Measurements from ENCODE around the gene TSTD1.

TSTD1 gene

DNA sequence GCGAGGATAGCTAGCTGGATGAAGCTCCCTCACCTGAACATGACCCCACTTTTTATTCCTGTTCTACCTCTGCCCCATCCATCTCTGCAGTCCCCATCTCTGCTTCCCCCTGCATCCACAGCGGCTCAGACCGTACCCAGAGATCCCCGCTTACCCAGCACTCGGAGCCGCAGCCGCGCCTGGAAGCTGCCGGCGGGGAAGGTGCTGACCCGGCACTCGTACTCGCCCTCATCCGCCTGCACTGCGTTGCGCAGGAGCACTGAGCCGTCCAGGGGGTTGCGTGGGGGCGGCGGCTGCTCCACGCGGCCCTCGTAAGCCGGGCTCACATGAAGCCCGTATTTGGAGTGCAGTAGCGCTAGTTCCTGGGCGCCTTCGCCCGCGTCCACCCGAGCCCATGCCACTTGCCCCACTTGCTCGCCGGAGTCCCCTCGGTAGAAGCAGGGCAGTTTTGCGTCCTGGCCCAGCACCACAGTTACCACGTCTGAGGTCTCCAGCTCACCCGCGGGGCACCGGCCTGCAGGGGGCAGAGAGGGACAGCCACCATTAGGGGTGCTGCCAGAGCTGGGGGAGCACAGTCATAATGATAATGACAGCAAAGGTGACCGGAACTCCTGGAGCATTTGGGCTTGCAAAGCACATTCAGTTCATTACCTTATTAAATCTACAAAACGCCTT is 40.8 kb upstream of the TSTD1 start:
- TF ChIP-seq FOXP2 (optimal IDR thresholded peaks at IDR 0.05; ENCODE audit: borderline replicate concordance, extremely low read depth, extremely low read length, insufficient read depth) (no peak), SIN3A (IDR thresholded peaks at IDR 0.05; ENCODE audit: borderline replicate concordance, insufficient read depth, low read length) (no peak)

DNA sequence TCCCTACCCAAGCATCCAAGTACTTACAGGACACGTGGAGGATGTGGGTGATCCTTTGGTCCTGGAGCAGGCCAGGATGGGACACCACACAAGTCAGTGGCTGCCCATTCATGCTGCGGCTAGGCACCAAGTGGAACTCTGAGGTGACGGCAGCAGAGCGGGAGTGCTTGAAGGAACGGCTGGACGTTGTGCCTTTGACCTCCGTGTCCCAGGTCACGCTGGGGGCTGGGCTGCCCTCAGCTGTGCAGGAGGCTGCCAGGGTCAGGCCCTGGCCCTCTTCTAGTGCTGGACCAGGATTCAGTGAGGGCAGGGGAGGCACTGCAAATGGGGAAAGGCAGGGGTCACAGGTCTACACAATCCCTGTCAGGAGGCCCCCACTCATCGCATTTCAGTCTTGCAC is 38.7 kb upstream of the TSTD1 start:
- TF ChIP-seq SIN3A (IDR thresholded peaks at IDR 0.05; ENCODE audit: borderline replicate concordance, insufficient read depth, low read length) (no peak), FOXP2 (optimal IDR thresholded peaks at IDR 0.05; ENCODE audit: borderline replicate concordance, extremely low read depth, extremely low read length, insufficient read depth) (no peak), TAF1 (IDR thresholded peaks at IDR 0.05; ENCODE audit: borderline replicate concordance, insufficient read depth, low read length) (no peak), POLR2AphosphoS5 (IDR thresholded peaks at IDR 0.05; ENCODE audit: low read depth, low read length) (no peak)
- TF ChIP-seq, protein P1, sequence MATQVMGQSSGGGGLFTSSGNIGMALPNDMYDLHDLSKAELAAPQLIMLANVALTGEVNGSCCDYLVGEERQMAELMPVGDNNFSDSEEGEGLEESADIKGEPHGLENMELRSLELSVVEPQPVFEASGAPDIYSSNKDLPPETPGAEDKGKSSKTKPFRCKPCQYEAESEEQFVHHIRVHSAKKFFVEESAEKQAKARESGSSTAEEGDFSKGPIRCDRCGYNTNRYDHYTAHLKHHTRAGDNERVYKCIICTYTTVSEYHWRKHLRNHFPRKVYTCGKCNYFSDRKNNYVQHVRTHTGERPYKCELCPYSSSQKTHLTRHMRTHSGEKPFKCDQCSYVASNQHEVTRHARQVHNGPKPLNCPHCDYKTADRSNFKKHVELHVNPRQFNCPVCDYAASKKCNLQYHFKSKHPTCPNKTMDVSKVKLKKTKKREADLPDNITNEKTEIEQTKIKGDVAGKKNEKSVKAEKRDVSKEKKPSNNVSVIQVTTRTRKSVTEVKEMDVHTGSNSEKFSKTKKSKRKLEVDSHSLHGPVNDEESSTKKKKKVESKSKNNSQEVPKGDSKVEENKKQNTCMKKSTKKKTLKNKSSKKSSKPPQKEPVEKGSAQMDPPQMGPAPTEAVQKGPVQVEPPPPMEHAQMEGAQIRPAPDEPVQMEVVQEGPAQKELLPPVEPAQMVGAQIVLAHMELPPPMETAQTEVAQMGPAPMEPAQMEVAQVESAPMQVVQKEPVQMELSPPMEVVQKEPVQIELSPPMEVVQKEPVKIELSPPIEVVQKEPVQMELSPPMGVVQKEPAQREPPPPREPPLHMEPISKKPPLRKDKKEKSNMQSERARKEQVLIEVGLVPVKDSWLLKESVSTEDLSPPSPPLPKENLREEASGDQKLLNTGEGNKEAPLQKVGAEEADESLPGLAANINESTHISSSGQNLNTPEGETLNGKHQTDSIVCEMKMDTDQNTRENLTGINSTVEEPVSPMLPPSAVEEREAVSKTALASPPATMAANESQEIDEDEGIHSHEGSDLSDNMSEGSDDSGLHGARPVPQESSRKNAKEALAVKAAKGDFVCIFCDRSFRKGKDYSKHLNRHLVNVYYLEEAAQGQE (IDR thresholded peaks at IDR 0.05; ENCODE audit: insufficient read depth in 1 of 2, low read depth in 2 of 2, low read length in 2 of 2): no peak

DNA sequence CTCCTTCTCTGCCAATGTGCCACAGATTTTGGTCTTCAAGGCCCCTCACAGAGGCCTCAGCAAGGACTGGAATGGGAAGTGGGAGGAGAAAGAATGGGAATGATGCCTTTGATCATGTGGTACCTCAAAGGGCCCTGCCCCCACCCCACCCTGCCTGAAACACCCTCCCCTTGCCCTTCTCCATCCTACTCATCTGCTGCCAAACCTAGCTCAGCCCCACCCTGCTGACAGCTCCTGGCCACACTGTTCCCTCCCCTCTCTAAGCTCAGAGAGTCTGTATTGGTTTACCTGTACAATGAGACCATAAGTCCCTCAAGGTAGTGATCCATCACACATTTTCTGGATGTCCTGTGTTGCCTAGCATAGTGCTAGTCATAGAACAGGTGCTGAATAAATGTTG is 37.6 kb upstream of the TSTD1 start:
- no peak for TF ChIP-seq POLR2AphosphoS5 (IDR thresholded peaks at IDR 0.05; ENCODE audit: low read depth, low read length)
- no peak for TF ChIP-seq SIN3A (IDR thresholded peaks at IDR 0.05; ENCODE audit: borderline replicate concordance, insufficient read depth, low read length)
- TF ChIP-seq, protein P1 (IDR thresholded peaks at IDR 0.05; ENCODE audit: insufficient read depth in 1 of 2, low read depth in 2 of 2, low read length in 2 of 2): no peak
- no peak for TF ChIP-seq TAF1 (IDR thresholded peaks at IDR 0.05; ENCODE audit: borderline replicate concordance, insufficient read depth, low read length)
- no peak for TF ChIP-seq FOXP2 (optimal IDR thresholded peaks at IDR 0.05; ENCODE audit: borderline replicate concordance, extremely low read depth, extremely low read length, insufficient read depth)

DNA sequence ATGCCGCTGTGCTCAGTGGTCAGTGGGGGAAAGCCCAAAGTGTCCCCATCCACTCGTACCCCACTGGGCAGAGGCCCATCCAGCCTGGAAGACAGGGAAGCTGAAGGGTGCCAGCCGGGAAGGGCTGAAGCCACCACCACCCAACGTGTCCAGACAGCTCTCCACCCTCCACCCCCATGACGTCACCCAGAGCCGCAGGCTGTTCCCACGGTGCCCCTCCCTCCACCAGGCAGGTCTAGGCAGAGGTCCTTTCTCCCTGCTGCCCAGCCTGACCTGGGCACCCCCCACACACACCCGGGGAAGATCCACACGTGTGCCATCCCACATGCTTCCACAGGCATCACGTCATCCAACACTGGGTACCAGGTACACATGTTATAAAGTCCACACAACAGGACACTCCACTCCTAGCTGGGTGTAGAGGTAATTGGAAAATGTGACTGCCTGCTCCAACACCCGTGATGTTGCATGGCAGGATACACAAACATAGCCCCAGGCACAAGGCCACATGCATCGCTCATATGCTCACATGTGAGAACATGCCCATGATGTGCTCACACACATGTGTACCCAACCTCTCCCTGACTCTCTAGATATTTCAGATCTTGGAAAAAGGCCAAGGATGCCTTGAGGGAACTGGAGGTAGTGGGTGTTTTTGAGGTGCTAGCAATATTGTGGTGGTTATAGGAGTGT is 36.1 kb upstream of the TSTD1 start:
- no peak for TF ChIP-seq FOXP2 (optimal IDR thresholded peaks at IDR 0.05; ENCODE audit: borderline replicate concordance, extremely low read depth, extremely low read length, insufficient read depth)

DNA sequence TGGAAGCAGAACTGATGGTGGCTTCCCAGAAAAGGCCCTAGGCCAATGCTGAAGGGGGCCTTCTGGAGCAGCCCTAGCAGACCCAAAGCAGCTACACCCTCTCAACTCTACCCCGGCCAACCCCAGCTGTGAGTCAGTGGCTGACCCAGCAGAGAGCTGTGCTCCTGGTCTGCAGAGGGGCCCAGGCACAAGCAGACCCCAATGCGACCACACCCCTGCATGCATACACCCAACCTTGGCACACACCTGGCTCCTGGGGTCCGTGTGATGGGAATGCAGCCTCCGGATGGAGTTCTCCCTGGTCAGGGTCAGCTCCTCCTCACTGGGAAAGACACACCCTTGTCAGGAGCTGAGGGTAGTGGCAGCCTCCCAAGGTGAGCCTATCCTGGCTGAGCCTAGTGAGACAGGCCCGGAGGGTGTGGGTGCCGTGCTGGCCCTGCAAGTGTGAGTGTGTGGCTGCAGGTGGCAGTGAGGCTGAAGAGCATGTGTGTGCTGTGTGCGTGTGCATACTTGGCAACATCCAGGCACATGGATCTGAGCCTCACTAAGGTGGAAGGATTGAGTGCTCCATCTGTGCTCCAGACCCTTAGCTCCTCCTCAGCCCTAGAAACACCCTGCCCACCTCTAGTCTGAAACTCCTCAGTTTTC is 34.8 kb upstream of the TSTD1 start:
- TF ChIP-seq SIN3A (IDR thresholded peaks at IDR 0.05; ENCODE audit: borderline replicate concordance, insufficient read depth, low read length): no peak
- TF ChIP-seq POLR2AphosphoS5 (IDR thresholded peaks at IDR 0.05; ENCODE audit: low read depth, low read length): no peak
- no peak for TF ChIP-seq TAF1 (IDR thresholded peaks at IDR 0.05; ENCODE audit: borderline replicate concordance, insufficient read depth, low read length)

DNA sequence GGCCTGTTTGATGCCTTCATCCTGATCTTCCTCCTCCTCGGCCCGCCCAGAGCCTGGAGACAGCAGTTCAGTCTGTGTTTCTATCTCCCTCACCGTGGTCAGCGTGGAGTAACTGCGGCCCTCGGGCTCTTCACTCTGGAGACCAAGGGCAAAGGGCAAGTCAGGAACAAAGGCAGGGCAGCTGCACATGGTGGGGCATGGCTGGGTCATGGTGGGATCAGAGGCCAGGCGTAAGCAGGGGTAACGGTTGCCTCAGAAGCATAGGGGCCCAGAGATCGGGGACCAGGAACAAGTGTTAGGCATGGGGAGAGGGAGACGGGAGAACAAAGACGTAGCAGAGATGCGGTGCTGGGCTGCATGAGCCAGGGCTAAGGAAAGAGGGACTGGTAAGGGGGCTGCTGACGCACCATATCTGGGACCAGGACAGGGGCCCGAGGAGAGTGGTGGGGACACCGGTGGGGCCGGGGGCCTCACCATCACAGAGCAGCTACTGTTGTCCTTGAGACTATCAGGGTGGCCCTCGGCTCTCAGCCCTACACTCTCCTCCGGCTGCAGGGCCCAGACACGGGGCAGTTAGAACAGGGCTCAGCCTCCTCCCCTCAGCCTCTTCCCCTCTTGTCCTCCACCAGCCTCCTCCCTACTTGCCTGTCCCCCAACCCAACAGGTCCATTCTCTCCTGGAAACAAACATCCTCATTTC is 34.1 kb upstream of the TSTD1 start:
- TF ChIP-seq FOXP2 (optimal IDR thresholded peaks at IDR 0.05; ENCODE audit: borderline replicate concordance, extremely low read depth, extremely low read length, insufficient read depth): no peak
- TF ChIP-seq SIN3A (IDR thresholded peaks at IDR 0.05; ENCODE audit: borderline replicate concordance, insufficient read depth, low read length): no peak
- no peak for TF ChIP-seq TAF1 (IDR thresholded peaks at IDR 0.05; ENCODE audit: borderline replicate concordance, insufficient read depth, low read length)
- TF ChIP-seq, protein P1 (IDR thresholded peaks at IDR 0.05; ENCODE audit: insufficient read depth in 1 of 2, low read depth in 2 of 2, low read length in 2 of 2): no peak
- TF ChIP-seq POLR2AphosphoS5 (IDR thresholded peaks at IDR 0.05; ENCODE audit: low read depth, low read length): no peak

All from PFSK-1 (cell line).